ENCODE data around the gene BMP7.

Gene BMP7

GRCh38 chr20:57225830-57226229, 40.6 kb downstream of the BMP7 start:
- no peak for TF ChIP-seq CTCF (conservative IDR thresholded peaks at IDR 0.05; ENCODE audit: low read length)
- no peak overlapping the region for H3K4me3 ChIP-seq (ENCODE audit: low read length)
- DNase-seq (ENCODE audit: low read depth), result no peak

DNA sequence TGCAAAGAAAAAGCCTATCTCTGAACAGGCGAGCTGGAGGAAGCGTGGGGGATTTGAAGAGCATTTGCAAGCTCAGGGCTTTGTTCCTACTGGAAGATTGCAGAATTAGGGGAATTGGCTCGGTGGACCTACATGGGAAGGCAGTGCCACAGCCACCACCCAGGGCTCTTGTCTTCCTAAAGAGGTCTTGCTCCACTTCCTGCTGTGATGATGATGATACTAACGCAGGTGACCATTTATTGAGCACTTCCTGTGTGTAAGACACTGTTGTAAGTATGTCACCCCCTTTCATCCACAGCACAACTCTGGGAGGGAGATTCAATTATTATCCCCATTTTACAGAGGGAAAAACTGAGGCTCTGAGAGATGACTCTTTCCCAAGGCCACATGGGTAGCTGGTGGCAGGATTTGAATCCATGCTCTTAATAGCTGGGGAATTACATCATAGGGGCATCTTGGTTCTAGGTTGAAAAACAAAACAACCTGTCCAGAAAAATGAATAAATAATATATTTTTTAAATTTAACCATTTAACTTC, 41.2 kb downstream of the BMP7 start:
- no peak for TF ChIP-seq CTCF (conservative IDR thresholded peaks at IDR 0.05; ENCODE audit: low read length)
- DNase-seq (ENCODE audit: low read depth), result no peak
- H3K4me3 ChIP-seq (ENCODE audit: low read length), result no peak overlapping the region

DNA sequence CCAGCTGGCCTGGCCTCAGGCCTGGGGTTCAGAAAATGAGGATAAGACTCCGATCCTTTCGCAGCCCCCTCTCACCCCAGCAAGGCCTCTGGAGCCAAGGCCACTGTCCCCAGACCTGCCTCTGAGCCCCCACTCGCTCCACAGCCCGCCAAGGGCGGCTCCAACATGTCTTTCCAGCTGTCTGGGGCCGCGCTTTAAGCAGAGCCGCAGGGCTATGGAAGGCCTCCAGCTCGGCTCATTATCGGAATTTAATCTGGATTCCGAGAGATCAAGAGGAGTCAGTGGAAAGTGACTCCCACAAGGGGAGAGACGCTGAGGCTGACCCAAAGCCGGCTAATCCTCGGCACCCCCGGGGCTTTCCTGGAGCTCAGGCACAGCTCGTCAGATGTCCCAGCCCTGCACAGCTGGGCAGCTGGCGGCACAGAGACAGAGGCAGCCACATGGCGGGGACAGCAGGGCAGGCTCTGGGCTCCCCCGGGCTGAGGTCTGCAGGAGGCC, 41.8 kb downstream of the BMP7 start:
- TF ChIP-seq CTCF (conservative IDR thresholded peaks at IDR 0.05; ENCODE audit: low read length), result no peak
- no peak overlapping the region for H3K4me3 ChIP-seq (ENCODE audit: low read length)
- peak; percentile 13 for DNase-seq (ENCODE audit: low read depth)

DNA sequence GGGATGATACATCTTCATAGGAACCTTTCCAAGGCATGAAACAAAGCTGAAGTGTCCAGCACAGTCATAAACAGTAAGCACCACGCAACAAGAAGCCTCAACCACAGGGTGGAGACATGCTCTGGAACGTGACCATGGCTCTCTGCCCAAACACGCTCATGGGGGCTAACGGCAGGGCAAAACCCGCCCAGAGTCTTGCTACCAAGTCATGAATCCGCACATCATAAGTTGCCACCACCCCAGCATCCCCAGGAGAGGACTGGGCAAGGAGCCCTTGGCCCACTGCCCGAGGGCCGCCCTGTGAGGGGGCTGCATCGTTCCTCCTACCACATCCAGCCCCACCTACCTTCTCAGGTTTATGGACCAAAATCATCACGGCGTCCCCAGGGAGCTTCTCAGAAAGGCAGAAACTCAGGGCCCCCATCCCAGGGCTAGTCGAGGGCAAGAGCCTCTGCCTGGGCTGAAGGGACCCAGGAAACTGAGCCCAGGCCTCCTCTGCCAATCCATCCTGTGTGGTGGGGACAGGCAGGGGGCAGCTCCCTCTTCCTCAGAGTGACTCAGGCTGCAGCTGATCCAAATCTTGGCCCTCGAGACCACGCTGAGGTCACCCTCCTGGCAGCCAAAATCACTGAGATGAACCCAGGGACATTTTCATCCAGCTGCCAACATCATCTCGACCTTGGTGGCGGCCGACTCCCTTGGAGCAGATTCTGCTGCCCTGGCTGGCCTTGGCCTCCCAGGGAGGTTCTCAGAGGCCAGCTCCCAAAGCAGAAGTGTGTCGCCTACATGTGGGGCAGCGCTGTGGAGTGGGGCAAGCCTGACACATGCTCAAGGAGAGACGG, 42.6 kb downstream of the BMP7 start:
- peak; percentile 62 for DNase-seq (ENCODE audit: low read depth)
- no peak overlapping the region for H3K4me3 ChIP-seq (ENCODE audit: low read length)
- TF ChIP-seq CTCF (conservative IDR thresholded peaks at IDR 0.05; ENCODE audit: low read length), result no peak; the same call in 1 of the 2 replicates

DNA sequence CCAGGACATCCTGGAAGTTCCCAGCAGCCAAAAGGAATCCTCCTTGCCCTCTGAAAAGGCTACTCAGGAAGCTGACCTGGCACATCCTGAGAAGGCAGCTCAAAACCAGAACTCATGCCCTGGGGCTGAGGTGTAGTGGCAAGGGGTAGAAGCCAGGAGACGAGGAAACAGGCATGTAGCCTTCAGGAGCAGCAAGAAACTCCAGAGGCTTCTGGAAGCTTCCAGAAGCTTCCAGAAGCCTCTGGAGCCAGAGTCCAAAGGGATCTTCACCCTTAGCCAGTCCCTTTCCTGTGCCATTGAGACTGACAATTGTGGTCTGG, 43.9 kb downstream of the BMP7 start:
- no peak for DNase-seq (ENCODE audit: low read depth)
- TF ChIP-seq CTCF (conservative IDR thresholded peaks at IDR 0.05; ENCODE audit: low read length), result no peak
- no peak overlapping the region for H3K4me3 ChIP-seq (ENCODE audit: low read length)

GRCh38 chr20:57221916-57222630, 44.4 kb downstream of the BMP7 start:
- TF ChIP-seq CTCF (conservative IDR thresholded peaks at IDR 0.05; ENCODE audit: low read length), result no peak
- H3K4me3 ChIP-seq (ENCODE audit: low read length), result no peak overlapping the region
- no peak for DNase-seq (ENCODE audit: low read depth)

Data from AG10803 (cell line).